Gastrocnemius medialis (tissue), 4 donors: ENCODE data around the gene SESN2. TPM values are rescaled to one million over a fixed set of nuclear protein-coding genes. Genes with fewer than 3 reads are reported as not detected.
"Not testable (repeated sequence)": the region's sequence is repeated elsewhere in the genome, so short reads cannot be mapped to it uniquely, and the experiment has no call there.

ENCODE experiments used
- ATAC-seq, 2 donors: fragments of 150-250 bp; one replicate each; pipeline ENCODE4 v1.9.1; 2016
- DNase-seq, 2 donors: peaks; one replicate each; pipeline ENCODE4 v3.0.0-alpha.2; 2019
- H3K27ac ChIP-seq, 4 donors: fragments of 200-600 bp; sonication (generic); 1 replicate in 1 of 4; 2 replicates in 3 of 4; pipeline ENCODE4 v1.5.1; 2016 to 2018; ENCODE audit warnings: mild to moderate bottlenecking in 2 of 4, moderate library complexity in 1 of 4
- H3K27me3 ChIP-seq, 3 donors: fragments of 200-600 bp; sonication (generic) in 2 of 3; 1 replicate in 1 of 3; 2 replicates in 2 of 3; pipeline versions ENCODE4 v1.5.1 to v1.6.0; 2016 to 2019; ENCODE audit warnings: mild to moderate bottlenecking in 1 of 3, moderate library complexity in 1 of 3
- H3K36me3 ChIP-seq, 2 donors: fragments of 200-600 bp; sonication (generic) in 1 of 2; one replicate each; pipeline ENCODE4 v1.5.1; 2017 to 2018
- H3K4me1 ChIP-seq, 2 donors: fragments of 200-600 bp; sonication (generic) in 1 of 2; one replicate each; pipeline ENCODE4 v1.5.1; 2016 to 2017; ENCODE audit warnings: mild to moderate bottlenecking in 2 of 2
- H3K4me3 ChIP-seq, 4 donors: fragments of 200-600 bp; sonication (generic) in 3 of 4; 1 replicate in 1 of 4; 2 replicates in 3 of 4; pipeline ENCODE4 v1.5.1; 2016 to 2019; ENCODE audit warnings: mild to moderate bottlenecking in 2 of 4
- H3K9me3 ChIP-seq, 3 donors: fragments of 200-600 bp; sonication (generic) in 2 of 3; 1 replicate in 1 of 3; 2 replicates in 2 of 3; pipeline ENCODE4 v1.5.1; 2016 to 2019
- CTCF ChIP-seq, 5 experiments: fragments of 450-650 bp in 3 of 5; fragments of 200-600 bp in 2 of 5; sonication (generic) in 2 of 5; IDR thresholded peaks in 4 of 5; conservative IDR thresholded peaks in 1 of 5; 1 replicate in 4 of 5; 2 replicates in 1 of 5; pipeline ENCODE4 v1.5.1; 2016 to 2019; ENCODE audit warnings: antibody characterized with exemption in 5 of 5, mild to moderate bottlenecking in 3 of 5, moderate library complexity in 3 of 5
- POLR2A ChIP-seq, 2 donors: fragments of 450-650 bp; IDR thresholded peaks; one replicate each; pipeline ENCODE4 v1.6.1; 2017; ENCODE audit warnings: antibody characterized with exemption in 2 of 2, mild to moderate bottlenecking in 2 of 2, moderate library complexity in 2 of 2
- in situ Hi-C, 4 donors: fragments of 200-750 bp; cut with MboI; loops; one replicate each; pipeline versions ENCODE4 v1.15.0 to v1.8.0; 2017; ENCODE audit warnings: low sequenced_read_pairs in 4 of 4
- intact Hi-C: fragments of 100-400 bp; cut with DNase I; formaldehyde crosslinking; loops from one replicate; pipeline ENCODE4 v1.15.1; 2023; ENCODE audit warnings: low total_unique reads
- total RNA-seq, 4 donors: library from RNA; depleted of rRNA; stranded (reverse); fragments of >200 nt; gene quantifications; one replicate each; pipeline versions ENCODE4 v1.1.0 to v1.2.3, GENCODE V29; 2016

Gene SESN2
- total RNA-seq, 4 donors from 2014 or later, result 5.6 to 18.9 (median 12.4) TPM

- no peak overlapping the region for H3K4me3 ChIP-seq
- in situ Hi-C loops, result loop anchor here in 2 of 4 donors (10.0 kb wide), 1 partner anchor 57 kb away; no protein-coding TSS in a partner anchor
- no peaks in the 10 kb centered on the region for H3K4me1 ChIP-seq
- no peak for DNase-seq
- ATAC-seq, result no peak
- TF ChIP-seq POLR2A (IDR thresholded peaks at IDR 0.05), result no peak
- TF ChIP-seq CTCF (IDR thresholded peaks at IDR 0.05 in 4 of 5, conservative IDR thresholded peaks at IDR 0.05 in 1 of 5), result no peak
- intact Hi-C loops, result no loop called here
- H3K27ac ChIP-seq, result no peak overlapping the region
- H3K9me3 ChIP-seq, result no peaks in the 10 kb centered on the region
- no peaks in the 10 kb centered on the region for H3K36me3 ChIP-seq
- no peaks in the 10 kb centered on the region for H3K27me3 ChIP-seq
These were observed 62.9 kb downstream of the SESN2 start for GRCh38 chr1:28322194-28322593.

- DNase-seq, result no peak
- H3K4me3 ChIP-seq, result no peak overlapping the region
- no peak overlapping the region for H3K27ac ChIP-seq
- H3K4me1 ChIP-seq, result peaks cover 7% of the 10 kb centered on the region in 2 donors
- no peaks in the 10 kb centered on the region for H3K9me3 ChIP-seq
- no peak for ATAC-seq
- no peaks in the 10 kb centered on the region for H3K36me3 ChIP-seq
- H3K27me3 ChIP-seq, result no peaks in the 10 kb centered on the region
- in situ Hi-C loops (loop anchor here in 2 of 4 donors (10.0 kb wide), 1 partner anchor 59 kb away; no protein-coding TSS in a partner anchor), intact Hi-C loops (no loop called here)
- TF ChIP-seq POLR2A (IDR thresholded peaks at IDR 0.05) (no peak), CTCF (IDR thresholded peaks at IDR 0.05 in 4 of 5, conservative IDR thresholded peaks at IDR 0.05 in 1 of 5) (no peak)
These were observed 64.4 kb downstream of the SESN2 start for GRCh38 chr1:28323720-28324119.

- DNase-seq, result no peak
- Histone ChIP-seq H3K27me3 (no peaks in the 10 kb centered on the region), H3K9me3 (no peaks in the 10 kb centered on the region), H3K4me1 (peaks cover 14 to 17% of the 10 kb centered on the region in 2 donors), H3K36me3 (peaks cover 0 to 2% of the 10 kb centered on the region in 2 donors), H3K27ac (no peak overlapping the region), H3K4me3 (no peak overlapping the region)
- intact Hi-C loops (loop anchor here (5.0 kb wide), 1 partner anchor 41 kb away; the partner anchor contains the start of gene PHACTR4), in situ Hi-C loops (loop anchor here in 3 of 4 donors (5.0 to 10.0 kb wide), 2 partner anchors 62 to 79 kb away; no protein-coding TSS in a partner anchor)
- ATAC-seq, result no peak
- no peak for TF ChIP-seq POLR2A (IDR thresholded peaks at IDR 0.05)
- no peak for TF ChIP-seq CTCF (IDR thresholded peaks at IDR 0.05 in 4 of 5, conservative IDR thresholded peaks at IDR 0.05 in 1 of 5)
These were observed 67.2 kb downstream of the SESN2 start for GRCh38 chr1:28326515-28326914.

- ATAC-seq (no peak), DNase-seq (no peak)
- intact Hi-C loops (loop anchor here (5.0 kb wide), 1 partner anchor 40 kb away; the partner anchor contains the start of gene PHACTR4), in situ Hi-C loops (loop anchor here in 3 of 4 donors (5.0 to 10.0 kb wide), 2 partner anchors 62 to 80 kb away; no protein-coding TSS in a partner anchor)
- Histone ChIP-seq H3K4me3 (no peak overlapping the region), H3K27me3 (no peaks in the 10 kb centered on the region), H3K36me3 (peaks cover 0 to 7% of the 10 kb centered on the region in 2 donors), H3K4me1 (peaks cover 14 to 17% of the 10 kb centered on the region in 2 donors), H3K9me3 (no peaks in the 10 kb centered on the region), H3K27ac (no peak overlapping the region)
- TF ChIP-seq CTCF (IDR thresholded peaks at IDR 0.05 in 4 of 5, conservative IDR thresholded peaks at IDR 0.05 in 1 of 5) (no peak), POLR2A (IDR thresholded peaks at IDR 0.05) (no peak)
These were observed 67.7 kb downstream of the SESN2 start for GRCh38 chr1:28326984-28327383.

GRCh38 chr1:28327431-28327830 lies 68.1 kb downstream of the SESN2 start:
- in situ Hi-C loops, result loop anchor here in 3 of 4 donors (5.0 to 10.0 kb wide), 2 partner anchors 63 to 80 kb away; no protein-coding TSS in a partner anchor
- not testable (repeated sequence) for ATAC-seq, H3K9me3 ChIP-seq, DNase-seq, H3K4me3 ChIP-seq, H3K27ac ChIP-seq, H3K27me3 ChIP-seq
- intact Hi-C loops, result loop anchor here (5.0 kb wide), 1 partner anchor 40 kb away; the partner anchor contains the start of gene PHACTR4
- Histone ChIP-seq H3K4me1 (peaks cover 14 to 17% of the 10 kb centered on the region in 2 donors), H3K36me3 (peaks cover 0 to 11% of the 10 kb centered on the region in 2 donors)
